Inferior parietal cortex (tissue), 1 donor: ENCODE measurements around the gene LAMC3.

Source experiments
- DNase-seq: peaks from one replicate; pipeline ENCODE4 v3.0.0-alpha.2; 2016; ENCODE audit errors: extremely low spot score

LAMC3 gene

DNA sequence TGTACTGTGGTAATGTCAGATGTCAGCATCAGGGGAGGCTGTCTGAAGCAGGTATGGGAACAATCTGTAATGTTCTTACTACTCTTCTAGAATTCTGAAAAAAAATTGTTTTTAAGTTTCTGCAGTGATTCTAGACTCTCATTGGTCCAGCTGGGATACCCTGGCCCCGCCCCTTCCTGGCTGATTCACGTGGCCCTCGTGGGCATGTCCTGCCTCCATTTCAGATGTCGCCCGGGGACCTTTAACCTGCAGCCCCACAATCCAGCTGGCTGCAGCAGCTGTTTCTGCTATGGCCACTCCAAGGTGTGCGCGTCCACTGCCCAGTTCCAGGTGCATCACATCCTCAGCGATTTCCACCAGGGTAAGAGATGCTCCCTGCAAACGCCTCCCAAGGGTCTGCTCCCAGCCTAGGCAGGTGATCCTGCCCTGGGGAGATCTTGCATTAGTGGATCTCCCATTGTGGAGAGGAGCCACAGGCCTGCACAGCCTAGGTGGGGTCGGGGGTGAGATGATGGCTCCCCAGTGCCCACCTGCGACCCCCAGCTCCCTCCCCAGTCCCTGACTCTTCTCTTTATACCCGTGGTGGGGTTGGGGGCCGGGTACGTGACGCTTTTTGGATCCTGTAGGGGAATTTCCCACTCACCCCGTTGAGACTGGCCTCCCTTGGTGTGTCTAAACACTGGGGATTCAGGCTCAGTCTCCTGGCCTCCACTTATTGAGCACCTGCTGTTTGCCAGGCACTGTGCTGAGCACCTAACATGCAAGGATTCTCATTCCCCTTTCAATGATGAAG lies 36.5 kb downstream of the LAMC3 start:
- DNase-seq: no peak

DNA sequence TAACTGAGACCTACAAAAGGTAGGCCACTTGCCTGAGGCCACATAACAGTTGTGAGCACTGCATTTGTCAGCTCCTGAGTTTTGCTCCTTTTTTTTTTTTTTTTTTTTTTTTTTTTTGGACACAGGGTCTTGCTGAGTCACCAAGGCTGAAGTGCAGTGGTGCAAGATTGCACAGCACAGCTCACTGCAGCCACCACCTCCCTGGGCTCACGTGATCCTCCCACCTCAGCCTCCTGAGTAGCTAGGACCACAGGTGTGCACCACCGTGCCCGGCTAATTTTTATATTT lies 37.1 kb downstream of the LAMC3 start:
- no peak for DNase-seq

- peak; percentile 83 for DNase-seq
These were observed 37.7 kb downstream of the LAMC3 start for GRCh38 chr9:131046581-131047202.

- no peak for DNase-seq
These were observed 39.4 kb downstream of the LAMC3 start for GRCh38 chr9:131048332-131048731.

DNA sequence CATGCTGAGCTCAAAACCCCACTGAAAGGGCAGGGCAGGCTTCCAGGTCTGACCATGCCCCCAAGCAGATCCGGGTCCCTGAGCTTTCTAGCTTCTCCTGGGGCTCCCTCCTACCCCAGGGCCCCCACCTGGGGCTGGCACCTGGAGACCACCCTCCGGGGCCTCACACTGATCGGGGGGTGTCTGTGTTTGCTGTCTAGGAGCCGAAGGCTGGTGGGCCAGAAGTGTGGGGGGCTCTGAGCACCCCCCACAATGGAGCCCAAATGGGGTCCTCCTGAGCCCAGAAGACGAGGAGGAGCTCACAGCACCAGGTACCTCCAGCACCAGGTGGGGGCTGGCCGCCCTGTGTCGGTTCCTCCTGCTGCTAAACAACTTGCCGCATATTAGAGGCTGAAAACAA lies 39.8 kb downstream of the LAMC3 start:
- no peak for DNase-seq

DNA sequence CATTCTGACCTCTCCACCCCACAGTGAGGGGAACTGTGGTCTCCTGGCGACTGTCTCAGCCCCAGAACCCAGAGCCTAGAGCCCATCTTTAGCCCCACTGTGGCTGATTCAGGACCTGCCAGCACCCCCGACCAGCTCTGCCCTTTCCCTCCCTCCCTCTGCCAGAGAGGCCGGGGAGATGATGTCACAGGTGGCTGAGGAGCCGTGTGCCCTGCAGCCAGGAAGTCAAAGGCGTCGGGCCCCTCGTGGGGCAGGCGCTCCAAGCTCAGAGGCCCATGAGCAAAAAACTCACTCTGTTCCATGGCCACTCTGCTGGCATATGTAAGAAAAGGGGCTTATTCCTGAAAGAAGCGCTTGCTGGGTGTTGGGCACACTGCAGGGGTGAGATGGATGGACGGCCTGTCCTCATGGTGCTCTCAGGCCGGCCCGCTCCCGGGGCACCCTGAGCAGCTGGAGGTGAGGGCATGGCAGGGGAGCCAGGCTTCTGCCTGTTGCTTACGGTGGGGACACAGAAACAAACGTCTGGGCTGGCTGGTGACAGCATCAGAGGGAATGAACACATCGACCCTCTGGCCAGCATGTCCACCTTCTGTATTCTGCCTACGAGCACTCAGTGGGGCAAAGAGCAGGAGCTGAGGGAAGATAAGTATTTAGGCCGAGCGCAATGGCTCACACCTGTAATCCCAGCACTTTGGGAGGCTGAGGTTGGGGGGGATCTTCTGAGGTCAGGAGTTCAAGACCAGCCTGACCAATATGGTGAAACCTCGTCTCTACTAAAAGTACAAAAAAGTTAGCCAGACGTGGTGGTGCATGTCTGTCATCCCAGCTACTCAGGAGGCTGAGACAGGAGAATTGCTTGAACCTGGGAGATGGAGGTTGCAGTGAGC lies 41.1 kb downstream of the LAMC3 start:
- DNase-seq: no peak

GRCh38 chr9:131050831-131051230 lies 41.9 kb downstream of the LAMC3 start:
- DNase-seq: no peak

DNA sequence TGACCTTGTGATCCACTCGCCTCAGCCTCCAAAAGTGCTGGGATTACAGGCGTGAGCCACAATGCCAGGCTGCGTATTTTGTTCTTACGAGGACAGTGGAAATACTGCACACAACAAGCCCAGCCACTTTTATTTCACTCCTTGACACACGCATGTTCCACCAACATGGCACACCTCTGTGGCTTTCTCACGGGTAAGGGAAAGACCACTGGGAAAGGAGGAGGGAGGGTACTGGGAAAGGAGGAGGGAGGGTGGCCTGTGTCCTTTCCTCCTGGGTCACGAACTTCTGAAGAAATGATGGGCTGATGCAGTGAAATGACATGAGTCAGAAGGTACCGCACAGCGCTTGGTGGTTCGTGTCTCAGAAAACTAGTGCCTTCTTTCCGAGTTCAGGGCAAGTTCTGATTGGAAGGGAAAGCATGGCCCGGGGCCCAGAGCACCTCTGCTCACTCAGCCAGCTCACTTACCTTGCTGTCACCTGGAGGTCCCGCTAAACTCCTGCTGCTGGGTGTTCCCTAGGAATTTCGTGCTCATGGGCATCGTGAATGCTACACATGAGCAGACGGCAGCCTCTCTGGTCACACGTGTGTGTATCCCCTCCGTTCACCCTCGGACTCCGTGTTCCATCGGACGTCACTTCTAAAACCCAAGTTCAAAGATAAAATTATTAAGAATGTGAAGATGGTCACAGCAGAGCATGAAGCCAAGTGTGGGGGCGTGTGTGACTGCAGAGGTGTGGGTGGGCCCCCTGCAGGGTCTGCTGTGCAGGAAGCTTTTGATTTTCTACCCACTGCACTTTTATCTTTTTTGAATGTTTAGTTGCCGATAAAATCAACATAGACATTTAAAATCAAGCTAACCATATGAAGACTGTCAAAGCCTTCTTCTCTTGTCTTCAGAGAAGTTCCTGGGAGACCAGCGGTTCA lies 42.9 kb downstream of the LAMC3 start:
- no peak for DNase-seq

DNA sequence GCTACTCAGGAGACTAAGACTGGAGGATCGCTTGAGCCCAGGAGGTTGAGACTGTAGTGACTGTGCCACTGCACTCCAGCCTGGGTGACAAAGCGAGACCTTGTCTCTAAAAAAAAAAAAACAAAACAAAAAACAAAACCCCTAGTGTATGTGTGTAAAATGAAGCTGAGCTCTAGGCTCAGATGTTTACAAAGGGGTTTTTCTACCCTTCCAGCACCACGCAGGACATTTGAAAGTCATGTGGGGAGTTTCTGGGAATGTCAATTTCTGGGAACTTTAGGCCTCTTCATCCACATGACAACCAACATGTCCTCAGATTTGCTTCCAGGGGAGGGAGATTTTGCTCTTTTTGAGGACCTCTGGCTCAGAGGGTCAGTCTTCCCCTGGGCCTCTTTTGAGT lies 44.9 kb downstream of the LAMC3 start:
- peak; percentile 77 for DNase-seq

GRCh38 chr9:131056781-131057506 lies 48.0 kb downstream of the LAMC3 start:
- no peak for DNase-seq

GRCh38 chr9:131060900-131061630 lies 52.1 kb downstream of the LAMC3 start:
- no peak for DNase-seq

- DNase-seq: no peak
These were observed 54.0 kb downstream of the LAMC3 start for GRCh38 chr9:131062969-131063368.

GRCh38 chr9:131065599-131065998 lies 56.6 kb downstream of the LAMC3 start:
- no peak for DNase-seq

GRCh38 chr9:131067625-131068024 lies 58.7 kb downstream of the LAMC3 start:
- DNase-seq: no peak

- DNase-seq: no peak
These were observed 59.3 kb downstream of the LAMC3 start for GRCh38 chr9:131068076-131068816.

DNA sequence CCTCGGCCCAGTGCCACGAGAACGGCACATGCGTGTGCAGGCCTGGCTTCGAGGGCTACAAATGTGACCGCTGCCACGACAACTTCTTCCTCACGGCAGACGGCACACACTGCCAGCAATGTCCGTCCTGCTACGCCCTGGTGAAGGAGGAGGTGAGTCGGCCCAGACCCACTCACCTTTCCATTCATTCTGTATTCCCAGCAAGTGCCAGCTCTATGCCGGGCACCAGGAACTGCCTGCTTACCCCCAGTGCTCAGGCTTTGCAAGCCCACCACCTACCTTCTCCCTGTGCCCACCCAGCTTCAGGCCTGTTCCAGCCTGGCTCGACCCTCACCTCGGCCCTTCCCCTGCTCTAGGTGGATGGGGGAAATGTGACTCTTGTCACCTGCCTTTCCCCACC lies 60.7 kb downstream of the LAMC3 start:
- DNase-seq: no peak

- no peak for DNase-seq
These were observed 63.3 kb downstream of the LAMC3 start for GRCh38 chr9:131072107-131072870.

GRCh38 chr9:131072871-131073237 lies 63.9 kb downstream of the LAMC3 start:
- DNase-seq: no peak
